OCI-LY7 (cell line): Measurements from ENCODE around the gene POLR2L. TPM values are rescaled to one million over a fixed set of nuclear protein-coding genes. Genes with fewer than 3 reads are reported as not detected.

ENCODE experiments used
- BruUV-seq: library from RNA; stranded (reverse); fragments of 400-500 nt; replicated peaks from 2 replicates; lab custom pipeline; 2021; lab: Mats Ljungman, UMichigan
- CTCF ChIA-PET: fragments of 300-600 bp; sonication (Branson Sonifier 250); formaldehyde crosslinking; loops from one replicate; lab custom pipeline; 2022; ENCODE audit warnings: antibody characterized with exemption; ENCODE audit not compliant: unreplicated experiment; lab: Charles Lee
- POLR2A ChIA-PET: fragments of 300-600 bp; sonication (Branson Sonifier 250); formaldehyde crosslinking; loops from one replicate; lab custom pipeline; 2022; ENCODE audit warnings: antibody characterized with exemption; lab: Charles Lee
- DNase-seq: peaks from one replicate; pipeline ENCODE4 v3.0.0-alpha.2; 2015; ENCODE audit warnings: low spot score
- H2AFZ ChIP-seq: fragments of 200-600 bp; sonication (generic), shearing (Covaris generic); 2 replicates; pipeline ENCODE4 v1.6.1; 2014; ENCODE audit warnings: mild to moderate bottlenecking, antibody characterized with exemption, low read length, moderate library complexity
- H3K27ac ChIP-seq: fragments of 200-600 bp; sonication (generic); 2 replicates; pipeline ENCODE4 v1.5.1; 2014; ENCODE audit warnings: mixed run types, low read depth, mild to moderate bottlenecking, moderate library complexity, low read length, inconsistent platforms; ENCODE audit not compliant: poor library complexity, severe bottlenecking
- H3K36me3 ChIP-seq: fragments of 200-600 bp; sonication (generic); 2 replicates; pipeline ENCODE4 v1.6.1; 2014; ENCODE audit warnings: mild to moderate bottlenecking, antibody characterized with exemption, low read length, moderate library complexity, mixed read lengths; ENCODE audit not compliant: insufficient read depth
- H3K4me1 ChIP-seq: fragments of 200-600 bp; sonication (generic); 2 replicates; pipeline ENCODE4 v1.5.1; 2014; ENCODE audit warnings: mild to moderate bottlenecking, low read length; ENCODE audit not compliant: insufficient read depth, poor library complexity, severe bottlenecking
- H3K4me2 ChIP-seq: fragments of 200-600 bp; sonication (generic); 2 replicates; pipeline ENCODE4 v1.6.1; 2014; ENCODE audit warnings: mild to moderate bottlenecking, low read length
- H3K4me3 ChIP-seq: fragments of 200-600 bp; sonication (generic); 2 replicates; pipeline ENCODE4 v1.5.1; 2014; ENCODE audit warnings: mild to moderate bottlenecking, low read depth, low read length; ENCODE audit not compliant: poor library complexity, severe bottlenecking
- H3K79me2 ChIP-seq: fragments of 200-600 bp; sonication (generic); 2 replicates; pipeline ENCODE4 v1.6.1; 2016; ENCODE audit warnings: low read depth, mild to moderate bottlenecking, low read length, moderate library complexity, mixed read lengths; ENCODE audit not compliant: insufficient read depth
- H3K9me2 ChIP-seq: fragments of 200-600 bp; sonication (generic); 2 replicates; pipeline ENCODE4 v1.6.1; 2016; ENCODE audit warnings: mild to moderate bottlenecking, low read length, mixed read lengths; ENCODE audit not compliant: insufficient read depth
- H3K9me3 ChIP-seq: fragments of 200-600 bp; sonication (generic); 2 replicates; pipeline ENCODE4 v1.6.1; 2014; ENCODE audit warnings: mild to moderate bottlenecking, mixed run types, low read length, mixed read lengths
- H4K20me1 ChIP-seq: fragments of 200-600 bp; sonication (generic); 2 replicates; pipeline ENCODE4 v1.6.1; 2014; ENCODE audit warnings: mild to moderate bottlenecking, antibody characterized with exemption, low read length, moderate library complexity, mixed read lengths; ENCODE audit not compliant: insufficient read depth
- EZH2phosphoT487 ChIP-seq: fragments of 200-600 bp; sonication (generic); IDR thresholded peaks from 2 replicates; pipeline ENCODE4 v1.6.1; 2018; ENCODE audit warnings: low read depth, borderline replicate concordance, mild to moderate bottlenecking, mixed run types, antibody characterized with exemption, low read length, moderate library complexity, mixed read lengths
- intact Hi-C: fragments of 100-400 bp; cut with micrococcal nuclease; formaldehyde crosslinking; loops from one replicate; pipeline ENCODE4 v1.10.0; 2022; ENCODE audit not compliant: unreplicated experiment
- total RNA-seq, 2 experiments: library from RNA; depleted of rRNA in 1 of 2; stranded (reverse); fragments of >200 nt in 1 of 2; shearing (Covaris generic) in 1 of 2; gene quantifications; 2 replicates each; pipeline ENCODE4 v1.2.3, GENCODE V29; 2014 to 2022
- TF ChIP-seq, protein P1 (sequence below): fragments of 200-600 bp; sonication (generic); conservative IDR thresholded peaks from 2 replicates; pipeline ENCODE4 v1.5.1; 2014; ENCODE audit warnings: mild to moderate bottlenecking, antibody characterized with exemption, low read length, moderate library complexity, mixed read lengths

POLR2L gene
- total RNA-seq, 2 experiments from 2014 or later: 88.3 to 206 TPM

DNA sequence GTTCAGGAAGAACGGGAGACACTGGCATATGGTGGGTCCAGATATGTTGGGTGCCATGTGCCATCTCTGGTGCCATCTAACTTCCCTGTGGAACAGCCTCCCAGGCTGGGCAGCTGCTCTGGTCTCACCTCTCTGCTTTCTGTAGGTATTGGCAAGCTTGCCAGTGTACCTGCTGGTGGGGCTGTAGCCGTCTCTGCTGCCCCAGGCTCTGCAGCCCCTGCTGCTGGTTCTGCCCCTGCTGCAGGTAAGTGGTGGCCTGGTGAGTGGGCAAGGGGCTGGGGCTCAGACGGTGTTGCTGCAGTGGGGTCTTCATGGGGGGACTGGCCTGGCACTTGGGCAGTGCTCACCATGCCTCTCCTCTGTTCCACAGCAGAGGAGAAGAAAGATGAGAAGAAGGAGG, 29.9 kb downstream of the POLR2L start:
- TF ChIP-seq EZH2phosphoT487: no peak
- TF ChIP-seq, protein P1, sequence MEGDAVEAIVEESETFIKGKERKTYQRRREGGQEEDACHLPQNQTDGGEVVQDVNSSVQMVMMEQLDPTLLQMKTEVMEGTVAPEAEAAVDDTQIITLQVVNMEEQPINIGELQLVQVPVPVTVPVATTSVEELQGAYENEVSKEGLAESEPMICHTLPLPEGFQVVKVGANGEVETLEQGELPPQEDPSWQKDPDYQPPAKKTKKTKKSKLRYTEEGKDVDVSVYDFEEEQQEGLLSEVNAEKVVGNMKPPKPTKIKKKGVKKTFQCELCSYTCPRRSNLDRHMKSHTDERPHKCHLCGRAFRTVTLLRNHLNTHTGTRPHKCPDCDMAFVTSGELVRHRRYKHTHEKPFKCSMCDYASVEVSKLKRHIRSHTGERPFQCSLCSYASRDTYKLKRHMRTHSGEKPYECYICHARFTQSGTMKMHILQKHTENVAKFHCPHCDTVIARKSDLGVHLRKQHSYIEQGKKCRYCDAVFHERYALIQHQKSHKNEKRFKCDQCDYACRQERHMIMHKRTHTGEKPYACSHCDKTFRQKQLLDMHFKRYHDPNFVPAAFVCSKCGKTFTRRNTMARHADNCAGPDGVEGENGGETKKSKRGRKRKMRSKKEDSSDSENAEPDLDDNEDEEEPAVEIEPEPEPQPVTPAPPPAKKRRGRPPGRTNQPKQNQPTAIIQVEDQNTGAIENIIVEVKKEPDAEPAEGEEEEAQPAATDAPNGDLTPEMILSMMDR: no peak
- Histone ChIP-seq H3K27ac (no peak overlapping the region), H3K79me2 (peaks cover 43% of the 10 kb centered on the region), H3K9me3 (no peaks in the 10 kb centered on the region), H3K4me2 (peak overlapping the region; percentile 71), H3K9me2 (no peaks in the 10 kb centered on the region), H3K4me1 (peaks cover 43% of the 10 kb centered on the region), H2AFZ (no peak overlapping the region), H3K36me3 (peaks cover 62% of the 10 kb centered on the region), H3K4me3 (no peak overlapping the region), H4K20me1 (peaks cover 17% of the 10 kb centered on the region; the same call in 1 of the 2 replicates)
- DNase-seq: no peak
- intact Hi-C loops: no loop called here
- CTCF ChIA-PET: interaction anchor here (0.9 kb wide), 1 partner anchor 27 kb away, joined by 3 read pairs; no protein-coding TSS in a partner anchor
- BruUV-seq: no TSS peak
- POLR2A ChIA-PET: no interaction called here

DNA sequence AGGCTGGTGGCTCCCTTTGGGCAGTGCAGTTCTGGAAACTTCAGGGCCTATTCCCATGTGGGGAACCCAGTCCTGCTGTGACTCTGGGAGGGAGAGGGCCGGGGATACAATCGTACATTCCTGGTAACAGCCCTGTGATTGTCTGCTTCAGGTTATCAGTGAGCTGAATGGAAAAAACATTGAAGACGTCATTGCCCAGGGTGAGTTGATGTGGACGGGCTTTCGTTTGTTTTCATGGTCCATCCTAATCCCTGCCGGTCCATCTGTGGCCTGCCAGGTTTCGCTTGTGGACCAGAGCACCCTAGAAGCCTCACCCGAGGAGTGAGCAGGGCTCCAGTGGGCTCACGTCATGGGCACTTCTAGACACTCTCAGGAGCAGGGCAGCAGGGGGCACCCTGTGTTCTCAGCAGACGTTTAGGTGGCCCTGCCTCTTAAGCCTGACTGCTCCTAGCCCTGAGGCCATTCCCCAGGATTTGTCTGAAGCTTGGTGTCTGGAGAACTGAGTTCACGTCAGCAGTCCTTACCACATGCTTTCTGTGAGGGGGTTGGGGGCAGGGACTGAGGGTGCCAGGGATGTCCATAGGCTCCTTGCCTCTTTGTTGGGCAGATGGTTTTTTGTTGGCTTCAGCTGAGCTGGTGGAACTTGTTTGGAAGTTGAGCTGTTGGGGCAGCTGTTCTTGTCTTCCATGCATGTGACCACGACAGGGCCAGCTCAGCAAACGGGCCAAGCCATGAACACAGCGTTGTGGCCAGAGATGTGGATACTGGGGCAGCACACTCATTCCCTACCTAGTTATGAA, 30.7 kb downstream of the POLR2L start:
- no TSS peak for BruUV-seq
- peaks cover 43% of the 10 kb centered on the region for H3K79me2 ChIP-seq

More for the DNA sequence above, 30.7 kb downstream of the POLR2L start:
- POLR2A ChIA-PET: interaction anchor here (1.8 kb wide), 1 partner anchor 8 kb away, joined by 11 read pairs; the partner anchor contains the start of gene PNPLA2
- TF ChIP-seq EZH2phosphoT487: no peak
- TF ChIP-seq, protein P1: peak; percentile 31; the same call in 1 of the 2 replicates
- Histone ChIP-seq H3K4me3 (peak overlapping the region; percentile 100), H4K20me1 (peaks cover 17% of the 10 kb centered on the region; the same call in 1 of the 2 replicates), H3K27ac (peak overlapping the region; percentile 84), H3K4me1 (peaks cover 43% of the 10 kb centered on the region), H3K9me2 (no peaks in the 10 kb centered on the region), H3K4me2 (peak overlapping the region; percentile 71), H3K9me3 (no peaks in the 10 kb centered on the region), H2AFZ (no peak overlapping the region), H3K36me3 (peaks cover 62% of the 10 kb centered on the region)
- intact Hi-C loops: no loop called here
- DNase-seq: no peak
- CTCF ChIA-PET: interaction anchor here (0.9 kb wide), 1 partner anchor 26 kb away, joined by 3 read pairs; no protein-coding TSS in a partner anchor
